Panc1 (cell line): ENCODE data around the gene IRS1. TPM values are rescaled to one million over a fixed set of nuclear protein-coding genes. Genes with fewer than 3 reads are reported as not detected.

ENCODE experiments used
- ATAC-seq: fragments of 200-7000 bp; cut with Tn5 transposase; 2 replicates; pipeline ENCODE4 v1.9.1; 2020; ENCODE audit warnings: mild to moderate bottlenecking, moderate library complexity
- BruUV-seq: library from RNA; stranded (reverse); fragments of 400-500 nt; replicated peaks from 2 replicates; lab custom pipeline; 2021; lab: Mats Ljungman, UMichigan
- CTCF ChIA-PET: fragments of 300-600 bp; sonication (Branson Sonifier 250); formaldehyde crosslinking; loops from one replicate; lab custom pipeline; 2022; ENCODE audit warnings: antibody characterized with exemption; lab: Charles Lee
- POLR2A ChIA-PET: fragments of 300-600 bp; sonication (Branson Sonifier 250); formaldehyde crosslinking; loops from one replicate; lab custom pipeline; 2022; ENCODE audit warnings: antibody characterized with exemption; lab: Charles Lee
- DNase-seq: peaks from one replicate; pipeline ENCODE4 v3.0.0-alpha.2; 2010; ENCODE audit warnings: low read depth, low spot score
- H3K27ac ChIP-seq: 2 replicates; pipeline ENCODE4 v1.5.1; 2011; ENCODE audit warnings: mild to moderate bottlenecking, low read length, inconsistent platforms
- H3K27me3 ChIP-seq: fragments of 200-500 bp; sonication (Bioruptor generic); 2 replicates; pipeline ENCODE4 v1.6.0; 2014; ENCODE audit warnings: low read length, inconsistent platforms; ENCODE audit not compliant: control insufficient read depth, insufficient read depth
- H3K36me3 ChIP-seq: fragments of 200-500 bp; sonication (Bioruptor generic); 2 replicates; pipeline ENCODE4 v1.5.1; 2014; ENCODE audit warnings: inconsistent platforms, mild to moderate bottlenecking, low read length, moderate library complexity; ENCODE audit not compliant: control insufficient read depth, insufficient read depth
- H3K4me1 ChIP-seq: 2 replicates; pipeline ENCODE4 v1.5.1; 2011; ENCODE audit warnings: inconsistent platforms, mild to moderate bottlenecking, low read length, moderate library complexity; ENCODE audit not compliant: control insufficient read depth, insufficient read depth
- H3K4me3 ChIP-seq, 2 experiments: 2 replicates each; pipeline ENCODE4 v1.5.1; 2011 to 2012; ENCODE audit warnings: low read depth in 2 of 2, low read length in 2 of 2, mild to moderate bottlenecking in 2 of 2, inconsistent platforms in 1 of 2, moderate library complexity in 1 of 2
- H3K9me3 ChIP-seq: fragments of 200-500 bp; sonication (Bioruptor generic); 2 replicates; pipeline ENCODE4 v1.5.1; 2014; ENCODE audit warnings: low read depth, mild to moderate bottlenecking, inconsistent platforms, low read length, moderate library complexity; ENCODE audit not compliant: control insufficient read depth, insufficient read depth
- POLR2AphosphoS5 ChIP-seq: IDR thresholded peaks from 2 replicates; pipeline ENCODE4 v1.6.1; 2012; ENCODE audit warnings: mild to moderate bottlenecking, low read depth, low read length, moderate library complexity
- SIN3A ChIP-seq: IDR thresholded peaks from 2 replicates; pipeline ENCODE4 v1.6.1; 2012; ENCODE audit warnings: low read depth, mild to moderate bottlenecking, low read length, moderate library complexity, borderline replicate concordance; ENCODE audit not compliant: insufficient read depth
- TCF7L2 ChIP-seq: IDR thresholded peaks from 2 replicates; pipeline ENCODE4 v1.6.1; 2011; ENCODE audit warnings: mild to moderate bottlenecking, low read depth, low read length, inconsistent platforms
- in situ Hi-C: cut with HindIII; loops from 2 replicates; pipeline ENCODE4 v1.10.0; 2016; ENCODE audit warnings: low sequenced_read_pairs, low pct_unique_long_range_greater_than_20kb
- intact Hi-C: fragments of 100-400 bp; cut with micrococcal nuclease; formaldehyde crosslinking; loops from one replicate; pipeline ENCODE4 v1.10.0; 2022; ENCODE audit not compliant: unreplicated experiment
- total RNA-seq: library from RNA; stranded (reverse); gene quantifications from one replicate; pipeline ENCODE4 v1.2.1, GENCODE V29; 2021; ENCODE audit not compliant: unreplicated experiment
- TF ChIP-seq, protein P1 (sequence below), 2 experiments: IDR thresholded peaks; 2 replicates each; pipeline ENCODE4 v1.6.1; 2011 to 2012; ENCODE audit warnings: low read depth in 2 of 2, control low read depth in 1 of 2, low read length in 1 of 2, mild to moderate bottlenecking in 1 of 2, moderate library complexity in 1 of 2; ENCODE audit not compliant: insufficient read depth in 1 of 2
- TF ChIP-seq, protein P2 (sequence below): fragments of 450-650 bp; IDR thresholded peaks from 2 replicates; pipeline ENCODE4 v1.5.1; 2017; ENCODE audit warnings: mild to moderate bottlenecking

Gene IRS1
- total RNA-seq, 1 experiment from 2014 or later: 27.3 TPM

DNA sequence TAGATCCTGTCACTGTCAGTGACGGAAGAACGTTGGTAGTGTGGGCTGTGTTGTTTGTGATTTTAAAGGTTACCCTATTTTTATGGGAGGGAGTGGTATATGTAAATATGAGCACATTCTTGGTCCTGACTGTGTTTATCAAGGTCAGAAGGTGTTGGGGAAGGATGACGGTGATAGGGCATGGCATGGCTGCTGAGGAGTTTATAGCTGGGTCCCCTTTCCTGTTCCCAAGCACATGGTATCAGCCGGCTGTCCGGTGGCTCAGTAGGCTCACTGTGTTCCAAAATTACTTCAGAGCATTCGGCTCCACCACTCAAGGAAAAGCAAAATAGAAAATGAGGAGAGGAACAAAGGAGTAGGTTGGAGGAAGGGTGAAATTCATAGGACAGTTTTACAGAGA, 28.6 kb downstream of the IRS1 start:
- Histone ChIP-seq H3K27ac (no peak overlapping the region; the same call in 1 of the 2 replicates), H3K4me1 (peaks cover 7% of the 10 kb centered on the region; the same call in 1 of the 2 replicates), H3K36me3 (no peaks in the 10 kb centered on the region), H3K27me3 (no peaks in the 10 kb centered on the region), H3K9me3 (no peaks in the 10 kb centered on the region), H3K4me3 (no peak overlapping the region)
- DNase-seq (no peak), ATAC-seq (no peak)
- ChIA-PET CTCF (interaction anchor here (0.5 kb wide), 1 partner anchor 520 kb away, joined by 3 read pairs; no protein-coding TSS in a partner anchor), POLR2A (no interaction called here)
- intact Hi-C loops: no loop called here
- no peak for TF ChIP-seq SIN3A
- TF ChIP-seq POLR2AphosphoS5: no peak
- TF ChIP-seq TCF7L2: no peak
- TF ChIP-seq, protein P1, sequence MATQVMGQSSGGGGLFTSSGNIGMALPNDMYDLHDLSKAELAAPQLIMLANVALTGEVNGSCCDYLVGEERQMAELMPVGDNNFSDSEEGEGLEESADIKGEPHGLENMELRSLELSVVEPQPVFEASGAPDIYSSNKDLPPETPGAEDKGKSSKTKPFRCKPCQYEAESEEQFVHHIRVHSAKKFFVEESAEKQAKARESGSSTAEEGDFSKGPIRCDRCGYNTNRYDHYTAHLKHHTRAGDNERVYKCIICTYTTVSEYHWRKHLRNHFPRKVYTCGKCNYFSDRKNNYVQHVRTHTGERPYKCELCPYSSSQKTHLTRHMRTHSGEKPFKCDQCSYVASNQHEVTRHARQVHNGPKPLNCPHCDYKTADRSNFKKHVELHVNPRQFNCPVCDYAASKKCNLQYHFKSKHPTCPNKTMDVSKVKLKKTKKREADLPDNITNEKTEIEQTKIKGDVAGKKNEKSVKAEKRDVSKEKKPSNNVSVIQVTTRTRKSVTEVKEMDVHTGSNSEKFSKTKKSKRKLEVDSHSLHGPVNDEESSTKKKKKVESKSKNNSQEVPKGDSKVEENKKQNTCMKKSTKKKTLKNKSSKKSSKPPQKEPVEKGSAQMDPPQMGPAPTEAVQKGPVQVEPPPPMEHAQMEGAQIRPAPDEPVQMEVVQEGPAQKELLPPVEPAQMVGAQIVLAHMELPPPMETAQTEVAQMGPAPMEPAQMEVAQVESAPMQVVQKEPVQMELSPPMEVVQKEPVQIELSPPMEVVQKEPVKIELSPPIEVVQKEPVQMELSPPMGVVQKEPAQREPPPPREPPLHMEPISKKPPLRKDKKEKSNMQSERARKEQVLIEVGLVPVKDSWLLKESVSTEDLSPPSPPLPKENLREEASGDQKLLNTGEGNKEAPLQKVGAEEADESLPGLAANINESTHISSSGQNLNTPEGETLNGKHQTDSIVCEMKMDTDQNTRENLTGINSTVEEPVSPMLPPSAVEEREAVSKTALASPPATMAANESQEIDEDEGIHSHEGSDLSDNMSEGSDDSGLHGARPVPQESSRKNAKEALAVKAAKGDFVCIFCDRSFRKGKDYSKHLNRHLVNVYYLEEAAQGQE (IDR thresholded peaks at IDR 0.05; ENCODE audit: insufficient read depth in 1 of 2, low read depth in 2 of 2, low read length in 1 of 2): no peak
- TF ChIP-seq, protein P2, sequence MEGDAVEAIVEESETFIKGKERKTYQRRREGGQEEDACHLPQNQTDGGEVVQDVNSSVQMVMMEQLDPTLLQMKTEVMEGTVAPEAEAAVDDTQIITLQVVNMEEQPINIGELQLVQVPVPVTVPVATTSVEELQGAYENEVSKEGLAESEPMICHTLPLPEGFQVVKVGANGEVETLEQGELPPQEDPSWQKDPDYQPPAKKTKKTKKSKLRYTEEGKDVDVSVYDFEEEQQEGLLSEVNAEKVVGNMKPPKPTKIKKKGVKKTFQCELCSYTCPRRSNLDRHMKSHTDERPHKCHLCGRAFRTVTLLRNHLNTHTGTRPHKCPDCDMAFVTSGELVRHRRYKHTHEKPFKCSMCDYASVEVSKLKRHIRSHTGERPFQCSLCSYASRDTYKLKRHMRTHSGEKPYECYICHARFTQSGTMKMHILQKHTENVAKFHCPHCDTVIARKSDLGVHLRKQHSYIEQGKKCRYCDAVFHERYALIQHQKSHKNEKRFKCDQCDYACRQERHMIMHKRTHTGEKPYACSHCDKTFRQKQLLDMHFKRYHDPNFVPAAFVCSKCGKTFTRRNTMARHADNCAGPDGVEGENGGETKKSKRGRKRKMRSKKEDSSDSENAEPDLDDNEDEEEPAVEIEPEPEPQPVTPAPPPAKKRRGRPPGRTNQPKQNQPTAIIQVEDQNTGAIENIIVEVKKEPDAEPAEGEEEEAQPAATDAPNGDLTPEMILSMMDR: no peak
- in situ Hi-C loops: no loop called here
- no TSS peak for BruUV-seq

DNA sequence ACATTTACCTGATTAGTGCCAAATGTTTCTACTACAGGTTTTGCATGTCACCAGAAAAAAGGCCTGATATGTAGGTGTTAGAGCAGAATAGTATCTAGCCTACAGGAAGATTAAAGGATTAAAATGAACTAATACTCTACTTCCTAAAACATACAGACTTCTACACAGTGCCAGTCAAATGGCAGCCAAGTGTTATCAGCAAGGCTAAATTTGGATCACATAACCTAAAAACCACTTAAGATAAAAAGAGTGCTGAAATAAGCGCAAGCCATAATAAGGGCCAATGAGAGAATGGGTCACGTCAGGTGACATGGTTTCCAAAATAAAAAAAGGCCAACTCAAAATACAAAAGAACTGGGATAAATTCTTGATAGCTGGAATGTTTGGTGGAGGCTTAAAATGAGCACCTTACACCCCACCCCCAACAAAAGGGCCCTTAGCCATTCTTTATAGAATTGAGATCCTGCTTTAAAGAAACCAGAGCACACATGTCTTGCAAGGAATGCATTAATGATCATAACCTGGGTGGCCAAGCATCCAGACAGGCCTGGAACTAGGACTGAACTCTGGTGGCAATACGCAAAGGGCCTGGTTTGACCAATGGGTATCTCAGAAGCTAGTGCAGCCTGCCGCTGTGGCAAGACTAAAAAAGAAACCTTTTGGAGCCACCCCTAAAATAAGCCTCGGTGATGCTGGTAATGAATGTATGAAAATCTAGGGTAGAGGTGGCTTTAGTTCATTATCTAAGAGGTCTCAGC, 32.4 kb downstream of the IRS1 start:
- Histone ChIP-seq H3K36me3 (no peaks in the 10 kb centered on the region), H3K27me3 (no peaks in the 10 kb centered on the region), H3K9me3 (peaks cover 4% of the 10 kb centered on the region; the same call in 1 of the 2 replicates), H3K27ac (no peak overlapping the region; the same call in 1 of the 2 replicates), H3K4me1 (peaks cover under 1% of the 10 kb centered on the region; the same call in 1 of the 2 replicates), H3K4me3 (no peak overlapping the region)
- no peak for DNase-seq
- POLR2A ChIA-PET: no interaction called here
- no TSS peak for BruUV-seq
- ATAC-seq: no peak
- intact Hi-C loops (no loop called here), in situ Hi-C loops (no loop called here)
- TF ChIP-seq TCF7L2: no peak
- TF ChIP-seq, protein P2: no peak
- TF ChIP-seq, protein P1 (IDR thresholded peaks at IDR 0.05; ENCODE audit: insufficient read depth in 1 of 2, low read depth in 2 of 2, low read length in 1 of 2): no peak
- CTCF ChIA-PET: no interaction called here
